Measurements from ENCODE around the gene TOP3A.
"Not testable (repeated sequence)": the region's sequence is repeated elsewhere in the genome, so short reads cannot be mapped to it uniquely, and the experiment has no call there.

Gene TOP3A

DNA sequence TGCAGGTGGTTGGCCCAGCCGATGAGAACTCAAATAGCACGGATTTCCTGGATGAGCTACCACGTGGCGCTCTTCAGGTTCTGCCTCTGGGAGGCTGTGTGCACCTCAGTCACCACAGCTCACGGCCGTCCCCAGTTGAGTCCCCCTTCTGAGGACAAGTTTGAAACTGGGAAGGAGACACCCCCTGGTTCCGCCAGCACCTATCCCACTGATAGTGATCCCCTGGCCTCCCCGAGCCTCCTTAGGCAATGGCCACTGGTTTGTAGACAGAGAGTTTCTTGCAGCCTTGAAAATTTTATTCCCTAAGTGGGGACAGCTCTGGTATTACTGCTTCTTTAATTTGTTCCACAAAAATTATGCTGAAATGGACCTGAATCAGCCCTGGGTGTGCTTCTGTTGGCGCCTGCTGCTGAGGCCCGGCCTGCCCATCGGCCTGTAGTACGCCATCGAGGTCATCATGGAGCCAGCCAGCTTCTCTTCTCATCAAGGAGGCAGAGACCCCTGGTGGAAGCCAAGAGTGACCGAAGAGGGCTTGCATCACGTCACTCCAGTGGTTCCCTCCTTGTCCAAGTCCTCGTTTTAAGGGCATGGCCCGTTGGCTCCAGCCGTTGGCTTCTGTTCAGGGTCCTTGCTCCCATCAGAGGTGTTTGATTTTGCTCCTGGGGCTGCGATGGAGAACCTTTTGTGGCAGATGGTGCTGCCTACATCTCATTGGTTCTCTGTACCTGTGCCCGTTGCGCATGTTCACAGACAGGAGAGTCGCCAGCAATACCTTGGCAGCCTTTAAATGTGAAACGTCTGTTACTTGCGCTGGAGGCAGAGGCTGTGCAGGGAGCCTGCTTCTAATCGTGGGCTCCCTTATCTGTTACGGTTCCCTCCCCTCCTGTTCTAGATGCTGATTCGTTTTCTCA lies 9.6 kb upstream of the TOP3A start:
- Histone ChIP-seq H3K27ac (peak overlapping the region in 1 of 21 experiments; percentile 22), H3K4me3 (no peak overlapping the region)

DNA sequence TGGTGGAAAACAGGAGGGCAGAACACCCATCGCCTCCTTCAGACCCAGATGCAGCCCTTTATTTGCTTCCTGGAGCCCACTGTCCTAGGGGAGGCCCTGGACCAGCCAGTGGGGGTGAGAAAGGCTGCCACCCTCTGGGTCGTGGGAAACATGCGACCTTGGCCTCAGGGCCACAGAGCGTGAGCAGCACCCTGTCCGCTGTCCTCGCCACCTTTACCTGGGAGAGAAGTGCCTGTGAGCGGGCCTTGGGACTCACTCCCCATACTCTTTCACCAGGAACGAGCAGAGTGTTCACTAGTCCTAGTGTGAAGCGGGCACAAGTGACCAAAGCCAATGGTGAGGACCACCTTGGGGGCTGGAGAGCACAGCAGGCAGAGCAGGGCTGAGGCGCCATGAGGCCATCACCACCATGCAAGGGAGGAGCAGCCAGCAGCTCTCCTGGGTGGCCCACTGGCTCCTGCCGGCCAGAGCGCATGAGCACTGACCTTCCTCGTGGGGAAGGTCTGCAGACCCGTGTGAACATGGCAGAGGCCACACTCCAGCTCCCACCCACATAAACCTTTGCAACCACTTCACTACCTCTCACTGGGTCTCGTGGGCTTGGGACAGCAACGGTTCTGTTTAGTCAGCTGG lies 8.8 kb upstream of the TOP3A start:
- H3K4me3 ChIP-seq: no peak overlapping the region
- H3K27ac ChIP-seq: peak overlapping the region in 1 of 21 experiments; percentile 4

DNA sequence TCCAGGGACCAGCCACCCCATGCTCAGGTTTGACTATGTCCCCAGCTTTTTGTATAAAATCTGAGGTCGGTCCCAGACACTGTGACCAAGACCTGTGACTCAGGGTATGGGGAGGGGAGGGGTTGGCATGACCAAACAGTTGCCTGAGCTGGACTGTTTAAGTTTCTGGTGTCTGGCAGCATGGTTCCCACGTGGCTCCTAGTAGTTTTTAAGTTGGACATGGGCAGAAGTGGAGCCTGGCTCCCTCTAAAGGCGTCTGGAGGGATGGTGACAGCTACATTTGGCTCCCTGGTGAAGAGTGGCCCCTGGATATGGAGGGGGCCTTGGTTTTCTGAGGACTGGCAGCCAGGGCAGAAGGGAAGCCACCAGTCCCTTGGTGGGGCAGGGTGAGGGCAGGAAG lies 8.2 kb upstream of the TOP3A start:
- Histone ChIP-seq H3K27ac (peak overlapping the region in 1 of 21 experiments; percentile 4), H3K4me3 (no peak overlapping the region)

DNA sequence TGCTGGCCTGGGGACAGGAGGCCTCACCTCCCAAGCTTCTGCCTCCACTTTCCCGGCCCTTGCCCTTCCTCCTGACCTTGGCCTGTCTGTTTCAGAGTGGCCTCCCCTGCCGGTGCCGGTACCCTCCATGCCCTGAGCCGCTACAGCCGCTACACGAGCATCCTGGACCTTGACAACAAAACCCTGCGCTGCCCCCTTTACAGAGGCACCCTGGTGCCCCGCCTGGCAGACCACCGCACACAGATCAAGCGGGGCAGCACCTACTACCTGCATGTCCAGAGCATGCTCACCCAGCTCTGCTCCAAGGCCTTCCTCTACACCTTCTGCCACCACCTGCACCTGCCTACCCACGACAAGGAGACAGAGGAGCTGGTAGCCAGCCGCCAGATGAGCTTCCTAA lies 7.7 kb upstream of the TOP3A start:
- Histone ChIP-seq H3K4me3 (no peak overlapping the region), H3K27ac (no peak overlapping the region)

DNA sequence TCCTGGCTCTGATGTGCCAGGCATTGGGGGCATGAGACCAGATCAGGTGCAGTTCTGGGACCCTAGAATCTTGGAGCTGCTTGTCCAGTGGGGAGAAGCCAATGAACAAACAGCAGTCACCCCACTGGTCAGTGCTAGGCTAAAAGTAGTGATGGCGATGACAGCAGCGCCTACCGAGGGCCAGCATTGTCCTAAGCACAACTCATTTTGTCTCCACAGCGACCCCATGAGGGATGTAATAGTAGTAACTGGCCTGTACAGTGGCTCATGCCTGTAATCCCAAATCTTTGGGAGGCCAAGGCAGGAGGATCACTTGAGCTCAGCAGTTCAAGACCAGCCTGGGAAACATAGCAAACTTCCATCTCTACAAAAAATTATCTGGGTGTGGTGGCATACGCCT lies 6.5 kb upstream of the TOP3A start:
- no peak overlapping the region for H3K4me3 ChIP-seq
- no peak overlapping the region for H3K27ac ChIP-seq

DNA sequence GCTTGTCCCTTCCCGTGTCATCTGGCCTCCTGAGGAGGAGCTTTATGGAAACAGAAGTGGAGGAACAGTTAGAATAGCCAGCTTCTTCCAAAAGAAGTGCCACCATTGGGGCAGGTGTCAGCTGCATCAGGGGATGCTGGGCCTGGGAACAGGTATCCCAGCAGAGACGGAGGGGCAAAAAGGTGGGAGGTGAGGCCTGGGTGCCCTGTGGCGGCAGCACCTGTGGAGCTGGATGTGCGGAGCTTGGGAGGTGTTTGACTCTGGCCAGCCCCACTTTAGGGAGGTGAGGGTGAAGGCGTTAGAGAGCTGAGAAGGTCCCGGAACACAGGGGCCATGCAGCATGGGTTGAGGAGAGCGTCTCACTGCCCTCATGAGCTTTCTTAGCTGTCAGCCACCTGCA lies 5.5 kb upstream of the TOP3A start:
- no peak overlapping the region for H3K4me3 ChIP-seq
- no peak overlapping the region for H3K27ac ChIP-seq

DNA sequence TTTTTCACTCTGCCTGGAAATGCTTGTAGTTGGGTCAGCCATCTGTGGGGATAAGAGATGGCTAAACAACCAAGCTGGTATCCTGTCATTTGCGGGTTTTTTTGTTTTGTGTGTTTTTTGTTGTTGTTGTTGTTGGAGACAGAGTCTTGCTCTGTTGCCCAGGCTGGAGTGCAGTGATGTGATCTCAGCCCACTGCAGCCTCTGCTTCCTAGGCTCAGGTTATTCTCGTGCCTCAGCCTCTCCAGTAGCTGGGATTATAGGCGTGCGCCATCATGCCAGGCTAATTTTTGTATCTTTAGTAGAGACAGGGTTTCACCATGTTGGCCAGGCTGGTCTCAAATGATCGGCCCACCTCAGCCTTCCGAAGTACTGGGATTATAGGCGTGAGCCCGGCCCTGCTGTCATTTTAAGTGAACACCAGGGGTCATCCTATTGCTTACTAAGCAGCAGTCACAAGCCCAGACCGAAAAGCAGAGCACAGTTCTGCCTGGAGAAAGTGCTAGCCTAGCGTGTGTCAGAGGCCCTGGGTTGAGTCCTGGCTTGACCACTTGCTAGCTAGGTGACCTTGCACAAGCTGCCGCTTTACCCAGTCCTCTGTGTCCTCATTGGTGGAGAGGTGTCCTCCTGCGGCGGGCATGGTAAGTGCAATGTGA lies 4.9 kb upstream of the TOP3A start:
- Histone ChIP-seq H3K4me3 (no peak overlapping the region), H3K27ac (peak overlapping the region in 1 of 21 experiments; percentile 28)

DNA sequence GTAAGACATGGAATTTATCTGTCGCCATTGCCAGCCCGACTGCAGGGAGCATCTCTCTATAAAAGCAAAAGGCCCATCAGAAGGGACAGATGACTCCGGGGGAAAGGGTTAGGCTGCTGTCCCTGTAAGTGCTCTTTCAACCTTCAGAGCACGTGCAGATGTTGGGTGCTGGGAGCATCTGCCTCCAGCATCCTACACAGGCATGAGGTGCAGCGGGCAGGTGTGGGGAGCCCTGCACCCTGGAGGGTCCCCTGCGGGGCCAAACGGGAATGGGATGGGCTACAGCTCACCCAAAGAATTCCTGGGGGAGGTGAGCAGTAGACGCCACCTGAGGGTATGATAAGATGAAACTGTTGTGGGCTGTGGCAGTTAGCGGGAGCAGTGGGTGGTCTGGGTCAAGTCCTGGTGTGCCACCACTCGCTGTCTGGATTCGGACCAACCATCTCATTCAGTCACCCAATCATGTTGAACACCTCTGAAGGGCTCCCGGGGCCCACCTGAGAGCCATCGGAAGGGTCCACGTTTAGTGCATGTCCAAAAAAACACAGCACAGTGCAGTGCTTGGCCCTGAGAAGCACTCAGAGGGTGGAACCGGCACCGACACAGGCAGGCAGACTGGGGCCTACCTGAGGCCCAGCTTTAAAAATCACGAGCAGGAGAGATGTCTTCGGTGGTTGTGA lies 4.1 kb upstream of the TOP3A start:
- peak overlapping the region in 1 of 7 experiments; percentile 18 for H3K4me3 ChIP-seq

DNA sequence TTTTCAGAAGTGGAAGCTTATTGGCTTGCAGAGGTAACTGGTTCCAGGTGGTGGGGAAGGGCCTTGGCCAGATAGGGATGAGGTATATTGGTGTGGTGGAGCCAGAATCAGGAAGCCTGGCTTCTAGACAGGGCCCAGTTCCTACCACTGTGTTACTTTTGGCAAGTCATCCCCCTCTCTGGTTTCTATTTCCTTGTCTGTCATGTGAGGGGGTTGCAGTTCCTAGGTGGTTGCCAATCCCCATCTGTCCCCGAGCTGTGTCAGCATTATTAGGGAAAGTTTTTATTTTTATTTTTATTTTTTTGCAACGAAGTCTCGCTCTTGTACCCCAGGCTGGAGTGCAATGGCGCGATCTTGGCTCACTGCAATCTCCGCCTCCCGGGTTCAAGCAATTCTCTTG lies 3.3 kb upstream of the TOP3A start:
- Histone ChIP-seq H3K27ac (peak overlapping the region in 2 of 21 experiments; percentile 7 to 35), H3K4me3 (peak overlapping the region in 2 of 7 experiments; percentile 3 to 18)

More for the DNA sequence above, 4.1 kb upstream of the TOP3A start:
- H3K27ac ChIP-seq: no peak overlapping the region

DNA sequence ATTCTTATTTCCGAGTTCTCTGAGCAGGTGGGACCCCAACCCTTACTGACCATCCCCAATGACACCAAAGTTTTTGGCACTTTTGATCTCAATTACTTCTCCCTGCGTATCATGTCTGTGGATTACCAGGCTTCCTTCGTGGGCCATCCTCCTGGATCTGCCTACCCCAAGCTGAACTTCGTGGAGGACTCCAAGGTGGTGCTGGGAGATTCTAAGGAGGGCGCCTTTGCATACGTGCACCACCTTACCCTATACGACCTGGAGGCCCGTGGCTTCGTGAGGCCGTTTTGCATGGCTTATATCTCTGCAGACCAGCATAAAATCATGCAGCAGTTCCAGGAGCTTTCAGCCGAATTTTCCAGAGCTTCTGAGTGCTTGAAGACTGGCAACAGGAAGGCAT lies 1.2 kb upstream of the TOP3A start:
- Histone ChIP-seq H3K27ac (peak overlapping the region in 19 of 21 experiments; percentile 88 to 98 (median 94)), H3K4me3 (peak overlapping the region; percentile 72 to 97 (median 92))

DNA sequence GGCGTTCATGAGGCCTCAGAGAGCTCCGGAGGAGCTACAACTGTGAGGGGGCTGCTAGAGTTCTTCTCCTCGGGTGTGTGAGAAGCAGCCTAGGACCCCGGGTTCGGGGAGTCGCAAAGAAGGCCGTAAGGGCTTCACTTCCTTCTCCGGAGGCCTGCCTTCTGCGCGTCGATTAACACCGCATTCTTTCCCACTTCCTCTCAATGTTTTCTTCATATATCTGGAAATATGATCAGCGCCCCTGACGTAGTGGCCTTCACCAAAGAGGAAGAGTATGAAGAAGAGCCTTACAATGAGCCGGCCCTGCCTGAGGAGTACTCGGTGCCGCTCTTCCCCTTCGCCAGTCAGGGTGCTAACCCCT lies 748 bp upstream of the TOP3A start:
- Histone ChIP-seq H3K27ac (peak overlapping the region; percentile 88 to 98 (median 94)), H3K4me3 (peak overlapping the region; percentile 72 to 97 (median 92))

DNA sequence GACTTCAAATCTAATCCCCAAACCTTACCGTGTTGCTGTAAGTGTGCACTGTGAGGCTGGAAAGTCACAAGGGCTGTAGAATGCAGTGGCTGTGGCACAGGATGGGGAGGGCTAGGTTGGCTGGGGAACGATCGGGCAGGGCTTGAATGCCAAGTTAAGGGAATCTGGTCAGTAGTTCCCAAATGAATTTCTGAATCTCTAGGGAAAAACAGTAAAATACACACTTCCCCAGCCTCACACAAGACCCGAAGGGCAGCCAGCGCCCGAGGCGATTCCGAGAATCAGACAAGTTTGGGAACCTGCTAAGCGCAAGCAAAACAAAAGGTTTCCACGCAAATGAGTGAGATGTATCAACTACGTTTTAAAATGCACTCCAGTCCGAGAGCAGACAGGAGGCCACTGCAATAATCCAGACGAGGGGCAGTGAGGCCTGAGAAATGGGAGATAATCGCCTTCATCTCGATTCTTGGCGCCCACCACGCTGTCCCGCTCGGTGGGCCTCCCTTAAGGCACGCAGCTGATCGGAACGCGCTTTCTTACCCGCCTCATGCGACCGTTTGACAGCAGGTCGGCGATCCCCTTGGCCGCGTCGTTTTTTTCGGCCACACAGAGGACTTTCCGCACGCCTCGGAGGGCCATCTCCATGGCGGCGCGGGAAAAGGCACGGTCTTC lies 599 bp downstream of the TOP3A start:
- Histone ChIP-seq H3K4me3 (peak overlapping the region; percentile 72 to 97 (median 92)), H3K27ac (peak overlapping the region; percentile 61 to 98 (median 94))

DNA sequence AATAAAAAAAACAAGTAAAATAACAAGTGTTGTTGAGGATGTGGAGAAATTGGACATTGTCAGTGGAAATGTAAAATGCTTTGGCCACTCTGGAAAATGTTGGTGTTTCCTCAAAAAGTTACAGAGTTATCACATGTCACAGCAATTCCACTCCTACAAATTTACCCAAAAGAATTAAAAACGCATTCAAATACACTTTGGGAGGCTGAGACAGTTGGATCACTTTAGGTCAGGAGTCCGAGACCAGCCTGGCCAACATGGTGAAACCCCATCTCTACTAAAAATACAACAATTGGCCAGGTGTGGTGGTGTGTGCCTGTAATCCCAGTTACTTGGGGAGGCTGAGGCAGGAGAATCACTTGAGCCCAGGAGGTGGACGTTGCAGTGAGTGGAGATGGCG lies 5.6 kb downstream of the TOP3A start:
- Histone ChIP-seq H3K4me3 (no peak overlapping the region), H3K27ac (no peak overlapping the region)

DNA sequence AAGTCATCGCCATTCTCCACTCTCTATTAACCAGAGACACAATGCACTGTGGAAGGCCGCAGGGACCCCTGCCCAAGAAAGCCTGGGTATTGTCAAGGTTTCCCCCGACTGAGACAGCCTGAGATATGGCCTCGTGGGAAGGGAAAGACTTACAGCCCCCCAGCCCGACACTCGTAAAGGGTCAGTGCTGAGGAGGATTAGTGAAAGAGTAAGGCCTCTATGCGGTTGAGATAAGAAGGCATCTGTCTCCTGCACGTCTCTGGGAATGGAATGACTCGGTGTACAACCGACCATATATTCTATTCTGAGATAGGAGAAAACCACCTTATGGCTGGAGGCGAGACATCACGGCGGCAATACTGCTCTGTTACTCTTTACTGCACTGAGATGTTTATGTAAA lies 11.6 kb downstream of the TOP3A start:
- H3K4me3 ChIP-seq: not testable (repeated sequence)

DNA sequence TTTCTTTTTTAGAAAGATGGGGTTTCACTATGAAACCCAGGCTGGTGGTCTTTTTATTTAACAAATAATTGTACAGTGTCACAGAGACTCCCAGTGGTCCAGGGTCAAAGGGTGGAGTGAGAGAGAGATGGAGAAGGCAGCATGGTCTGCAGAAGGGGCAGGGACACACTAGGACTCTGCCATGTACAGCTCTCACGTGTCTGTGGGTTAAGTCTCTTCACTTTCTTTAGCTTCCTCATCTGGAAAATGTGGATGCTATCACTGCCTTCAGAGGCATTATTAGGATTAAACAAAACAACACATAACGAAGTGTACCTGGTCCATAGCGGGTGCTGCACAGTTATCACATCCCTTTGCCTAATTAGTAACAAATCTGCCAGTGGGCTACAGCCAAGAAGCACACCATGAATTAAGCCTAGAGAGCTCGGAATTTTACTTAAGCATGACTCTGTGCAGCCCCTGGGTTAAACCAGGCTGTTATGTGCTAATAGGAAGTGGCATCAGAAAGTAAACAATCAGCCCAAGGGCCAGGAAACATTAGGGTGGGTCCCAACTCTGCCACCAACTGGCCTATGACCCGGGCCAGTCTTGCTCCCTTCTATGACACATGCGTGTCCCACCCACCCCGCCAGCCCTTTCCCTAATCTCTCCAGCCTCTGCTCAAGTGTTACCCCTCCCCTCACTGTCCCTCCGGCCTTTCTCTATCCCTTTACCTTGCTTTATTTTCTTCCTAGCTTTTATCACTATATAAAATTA lies 13.9 kb downstream of the TOP3A start:
- H3K4me3 ChIP-seq: no peak overlapping the region
- no peak overlapping the region for H3K27ac ChIP-seq

More for the DNA sequence above, 11.6 kb downstream of the TOP3A start:
- H3K27ac ChIP-seq: not testable (repeated sequence)

DNA sequence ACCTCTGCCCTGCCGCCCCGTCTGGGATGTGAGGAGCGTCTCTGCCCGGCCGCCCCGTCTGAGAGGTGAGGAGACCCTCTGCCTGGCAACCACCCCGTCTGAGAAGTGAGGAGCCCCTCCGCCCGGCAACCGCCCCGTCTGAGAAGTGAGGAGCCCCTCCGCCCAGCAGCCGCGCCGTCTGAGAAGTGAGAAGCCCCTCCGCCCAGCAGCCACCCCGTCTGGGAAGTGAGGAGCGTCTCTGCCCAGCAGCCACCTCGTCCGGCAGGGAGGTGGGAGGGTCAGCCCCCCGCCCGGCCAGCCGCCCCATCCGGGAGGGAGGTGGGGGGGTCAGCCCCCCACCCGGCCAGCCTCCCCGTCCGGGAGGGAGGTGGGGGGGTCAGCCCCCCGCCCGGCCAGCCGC lies 16.7 kb downstream of the TOP3A start:
- not testable (repeated sequence) for H3K27ac ChIP-seq, H3K4me3 ChIP-seq

DNA sequence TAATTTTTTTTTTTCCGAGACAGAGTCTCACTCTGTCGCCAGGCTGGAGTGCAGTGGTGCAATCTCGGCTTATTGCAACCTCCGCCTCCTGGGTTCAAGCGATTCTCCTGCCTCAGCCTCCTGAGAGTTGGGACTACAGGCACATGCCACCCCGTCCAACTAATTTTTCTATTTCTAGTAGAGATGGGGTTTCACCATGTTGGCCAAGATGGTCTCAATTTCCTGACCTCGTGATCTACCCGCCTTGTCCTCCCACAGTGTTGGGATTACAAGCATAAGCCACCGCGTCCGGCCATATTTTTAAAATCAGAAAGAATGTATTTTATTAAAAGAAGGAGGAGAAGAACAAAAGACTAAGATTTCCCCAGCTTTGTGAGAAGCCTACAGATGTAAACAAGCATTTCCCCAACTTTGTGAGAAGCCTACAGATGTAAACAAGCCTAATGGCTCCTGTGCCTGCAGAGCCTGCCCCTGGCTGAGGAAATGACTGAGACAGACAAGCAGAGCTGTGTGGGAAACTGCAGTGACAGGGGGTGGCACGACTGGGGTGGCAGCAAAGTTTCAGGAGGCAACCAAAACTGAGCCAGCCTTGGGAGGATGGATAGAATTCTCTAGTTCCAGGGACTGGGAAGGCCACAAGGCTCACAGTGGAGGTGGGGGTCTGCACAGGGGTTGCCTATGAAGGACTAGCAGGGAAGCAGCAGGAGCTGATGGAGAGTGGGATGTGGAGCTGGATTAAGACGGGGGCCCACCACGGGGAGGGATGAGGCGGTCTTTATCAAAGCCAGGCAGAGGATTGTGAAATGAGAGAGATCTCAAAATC lies 22.9 kb downstream of the TOP3A start:
- H3K4me3 ChIP-seq: no peak overlapping the region

DNA sequence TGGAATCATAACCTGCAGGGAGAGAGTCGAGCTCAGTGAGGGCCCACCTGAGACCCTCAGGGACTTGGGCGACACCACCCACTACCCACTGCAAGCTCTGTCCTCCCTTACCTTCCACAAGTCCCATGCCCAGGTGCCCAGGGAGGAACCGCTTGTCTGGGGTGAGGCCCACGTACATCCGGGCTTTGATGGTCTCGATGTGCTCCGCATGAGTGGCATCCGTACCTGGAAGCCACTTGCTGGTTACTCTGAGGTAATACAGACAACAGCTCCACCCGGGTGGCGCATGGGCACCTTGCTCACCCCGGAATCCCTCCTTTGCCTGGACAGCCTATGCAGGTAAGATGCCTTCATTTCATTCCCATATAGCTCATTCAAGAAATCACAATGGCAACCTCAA lies 29.5 kb downstream of the TOP3A start:
- H3K27ac ChIP-seq: no peak overlapping the region

More for the DNA sequence above, 22.9 kb downstream of the TOP3A start:
- no peak overlapping the region for H3K27ac ChIP-seq

More for the DNA sequence above, 29.5 kb downstream of the TOP3A start:
- no peak overlapping the region for H3K4me3 ChIP-seq

All from skin epidermis (tissue), 12 donors.